Fibroblast of skin of left quadriceps (primary cell): ENCODE results near the gene PCBP3.
"Not testable (repeated sequence)": the region's sequence is repeated elsewhere in the genome, so short reads cannot be mapped to it uniquely, and the experiment has no call there.

ENCODE experiments used
- DNase-seq, 2 experiments: peaks; one replicate each; pipeline ENCODE4 v3.0.0-alpha.2; 2013; ENCODE audit warnings: low read depth in 2 of 2

Gene PCBP3

GRCh38 chr21:45635271-45636151, 8.0 kb upstream of the PCBP3 start:
- DNase-seq: no peak

- DNase-seq: no peak
These were observed 7.1 kb upstream of the PCBP3 start for GRCh38 chr21:45636459-45636858.

GRCh38 chr21:45636951-45637646, 6.4 kb upstream of the PCBP3 start:
- no peak for DNase-seq

- no peak for DNase-seq
These were observed 5.6 kb upstream of the PCBP3 start for GRCh38 chr21:45637883-45638282.

GRCh38 chr21:45638707-45639106, 4.8 kb upstream of the PCBP3 start:
- no peak for DNase-seq

- no peak for DNase-seq
These were observed 4.1 kb upstream of the PCBP3 start for GRCh38 chr21:45639206-45640000.

GRCh38 chr21:45640001-45640887, 3.3 kb upstream of the PCBP3 start:
- DNase-seq: no peak

GRCh38 chr21:45640888-45641479, 2.5 kb upstream of the PCBP3 start:
- DNase-seq: no peak

GRCh38 chr21:45641480-45642035, 2.0 kb upstream of the PCBP3 start:
- DNase-seq: no peak

GRCh38 chr21:45642122-45642813, 1.3 kb upstream of the PCBP3 start:
- no peak for DNase-seq

- DNase-seq: no peak
These were observed 749 bp downstream of the PCBP3 start for GRCh38 chr21:45644041-45644906.

GRCh38 chr21:45651921-45652320, 8.4 kb downstream of the PCBP3 start:
- no peak for DNase-seq

GRCh38 chr21:45655124-45655523, 11.6 kb downstream of the PCBP3 start:
- peak; percentile 72 to 74 for DNase-seq

GRCh38 chr21:45656114-45656513, 12.6 kb downstream of the PCBP3 start:
- DNase-seq: not testable (repeated sequence)

- DNase-seq: not testable (repeated sequence)
These were observed 18.5 kb downstream of the PCBP3 start for GRCh38 chr21:45661913-45662622.

- not testable (repeated sequence) for DNase-seq
These were observed 19.2 kb downstream of the PCBP3 start for GRCh38 chr21:45662623-45663245.

- DNase-seq: no peak
These were observed 25.9 kb downstream of the PCBP3 start for GRCh38 chr21:45669382-45669781.

- no peak for DNase-seq
These were observed 27.2 kb downstream of the PCBP3 start for GRCh38 chr21:45670731-45671130.
